ENCODE results near the gene MLLT10. TPM values are rescaled to one million over a fixed set of nuclear protein-coding genes. Genes with fewer than 3 reads are reported as not detected.

Gene MLLT10
- total RNA-seq, 1 donor from 2014 or later: 15.8 TPM

DNA sequence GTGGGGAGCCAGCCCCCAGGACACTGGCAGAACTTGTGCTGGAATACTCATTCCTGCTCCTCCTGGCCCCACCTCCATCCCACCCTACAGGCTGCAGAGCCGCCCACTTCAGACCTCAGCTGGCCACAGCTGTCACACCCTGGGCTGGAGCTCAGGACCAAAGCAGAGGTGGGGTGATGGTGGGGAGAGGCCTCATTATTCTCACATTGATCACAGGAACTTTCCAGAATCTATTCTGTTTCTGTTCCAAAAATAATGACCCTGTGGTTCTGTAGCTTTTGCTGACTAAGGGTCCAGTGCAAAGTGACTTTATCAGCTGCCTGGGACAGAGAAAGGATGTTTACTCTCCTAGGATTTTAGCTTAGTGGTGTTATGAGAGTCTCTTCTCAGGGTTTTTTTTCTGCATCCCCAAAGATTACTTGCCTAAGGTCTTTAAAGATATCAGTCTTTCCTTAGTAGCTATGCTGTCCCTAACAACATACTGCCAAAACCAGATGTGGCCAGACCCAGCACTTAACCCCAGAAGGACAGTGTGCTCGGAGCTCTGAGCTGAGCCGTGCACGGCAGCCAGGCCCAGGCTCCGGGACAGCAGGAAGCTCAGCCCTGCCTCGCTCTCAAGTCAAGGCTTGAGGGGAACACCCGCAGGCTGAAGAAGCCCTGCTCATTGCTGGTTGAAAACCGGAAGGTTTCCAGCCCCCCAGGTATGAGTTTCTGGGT, 223.3 kb downstream of the MLLT10 start:
- no peak for DNase-seq (ENCODE audit: low read depth)
- TF ChIP-seq, protein P1, sequence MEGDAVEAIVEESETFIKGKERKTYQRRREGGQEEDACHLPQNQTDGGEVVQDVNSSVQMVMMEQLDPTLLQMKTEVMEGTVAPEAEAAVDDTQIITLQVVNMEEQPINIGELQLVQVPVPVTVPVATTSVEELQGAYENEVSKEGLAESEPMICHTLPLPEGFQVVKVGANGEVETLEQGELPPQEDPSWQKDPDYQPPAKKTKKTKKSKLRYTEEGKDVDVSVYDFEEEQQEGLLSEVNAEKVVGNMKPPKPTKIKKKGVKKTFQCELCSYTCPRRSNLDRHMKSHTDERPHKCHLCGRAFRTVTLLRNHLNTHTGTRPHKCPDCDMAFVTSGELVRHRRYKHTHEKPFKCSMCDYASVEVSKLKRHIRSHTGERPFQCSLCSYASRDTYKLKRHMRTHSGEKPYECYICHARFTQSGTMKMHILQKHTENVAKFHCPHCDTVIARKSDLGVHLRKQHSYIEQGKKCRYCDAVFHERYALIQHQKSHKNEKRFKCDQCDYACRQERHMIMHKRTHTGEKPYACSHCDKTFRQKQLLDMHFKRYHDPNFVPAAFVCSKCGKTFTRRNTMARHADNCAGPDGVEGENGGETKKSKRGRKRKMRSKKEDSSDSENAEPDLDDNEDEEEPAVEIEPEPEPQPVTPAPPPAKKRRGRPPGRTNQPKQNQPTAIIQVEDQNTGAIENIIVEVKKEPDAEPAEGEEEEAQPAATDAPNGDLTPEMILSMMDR (conservative IDR thresholded peaks at IDR 0.05; ENCODE audit: low read depth, low read length): no peak
- no peak overlapping the region for H3K4me3 ChIP-seq (ENCODE audit: low read depth, low read length)

DNA sequence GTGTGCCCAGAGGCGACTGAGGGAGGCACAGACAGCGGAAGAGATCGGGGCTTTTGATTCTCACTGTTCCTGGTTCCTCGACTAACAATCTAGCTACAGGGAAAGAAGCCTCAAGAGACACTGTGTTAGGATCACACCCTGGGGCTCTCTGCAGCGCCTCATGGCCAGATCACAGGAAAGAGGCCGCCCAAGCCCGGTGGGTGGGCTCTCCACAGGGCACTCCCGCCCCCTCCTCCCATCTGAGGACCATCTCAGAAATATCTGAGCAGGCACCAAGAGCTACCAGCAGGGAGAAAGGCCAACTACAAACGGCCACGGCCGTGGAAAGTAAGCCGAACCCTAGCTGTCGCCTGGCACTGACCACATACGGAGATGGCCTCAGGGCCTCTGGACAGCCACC, 224.2 kb downstream of the MLLT10 start:
- no peak overlapping the region for H3K4me3 ChIP-seq (ENCODE audit: low read depth, low read length)
- TF ChIP-seq, protein P1 (conservative IDR thresholded peaks at IDR 0.05; ENCODE audit: low read depth, low read length): no peak
- no peak for DNase-seq (ENCODE audit: low read depth)

GRCh38 chr10:21758696-21759095, 224.7 kb downstream of the MLLT10 start:
- DNase-seq (ENCODE audit: low read depth): no peak
- TF ChIP-seq, protein P1 (conservative IDR thresholded peaks at IDR 0.05; ENCODE audit: low read depth, low read length): no peak
- no peak overlapping the region for H3K4me3 ChIP-seq (ENCODE audit: low read depth, low read length)

DNA sequence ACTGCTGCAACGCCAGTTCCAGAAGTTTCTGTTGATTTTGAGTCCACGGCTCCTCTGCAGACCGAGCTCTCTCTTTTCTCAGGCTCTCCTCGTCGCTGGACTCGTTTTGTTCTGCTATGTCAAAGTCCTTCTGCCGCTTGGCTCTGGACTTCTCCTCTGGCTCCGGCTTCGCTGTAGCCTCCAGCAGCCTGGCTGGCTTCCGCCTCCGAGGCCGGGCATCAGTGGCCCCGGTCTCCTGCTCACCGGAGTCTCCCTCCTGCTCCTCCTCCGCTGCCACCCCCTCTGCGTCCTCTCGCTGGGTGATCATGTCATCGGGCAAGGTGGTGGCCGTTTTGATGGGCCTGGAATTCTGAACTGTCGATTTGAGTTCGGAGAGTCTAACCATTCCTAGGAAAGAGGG, 225.2 kb downstream of the MLLT10 start:
- H3K4me3 ChIP-seq (ENCODE audit: low read depth, low read length): no peak overlapping the region
- no peak for DNase-seq (ENCODE audit: low read depth)
- TF ChIP-seq, protein P1 (conservative IDR thresholded peaks at IDR 0.05; ENCODE audit: low read depth, low read length): no peak

DNA sequence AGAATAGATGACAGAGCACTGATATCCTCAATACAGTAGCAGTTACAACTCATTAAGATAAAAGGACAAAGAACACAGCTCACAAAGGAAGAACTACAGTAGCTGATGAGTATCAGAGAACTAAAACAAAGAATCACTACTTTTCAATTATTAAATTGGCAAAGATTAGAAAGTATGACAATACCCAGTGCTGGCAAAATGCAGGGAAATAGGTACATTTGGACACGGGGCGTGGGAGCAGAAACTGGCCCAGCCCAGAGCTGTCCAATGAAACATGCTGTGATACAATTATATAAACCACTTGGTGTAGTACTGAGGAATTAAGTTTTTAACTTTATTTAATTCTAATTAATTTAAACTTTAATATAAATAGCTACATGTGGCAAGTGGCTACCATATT, 226.3 kb downstream of the MLLT10 start:
- no peak overlapping the region for H3K4me3 ChIP-seq (ENCODE audit: low read depth, low read length)
- TF ChIP-seq, protein P1 (conservative IDR thresholded peaks at IDR 0.05; ENCODE audit: low read depth, low read length): no peak
- DNase-seq (ENCODE audit: low read depth): no peak

GRCh38 chr10:21764466-21765189, 230.6 kb downstream of the MLLT10 start:
- H3K4me3 ChIP-seq (ENCODE audit: low read depth, low read length): no peak overlapping the region
- DNase-seq (ENCODE audit: low read depth): no peak
- TF ChIP-seq, protein P1 (conservative IDR thresholded peaks at IDR 0.05; ENCODE audit: low read depth, low read length): no peak
